Measurements from ENCODE around the gene COMMD4.
"Not testable (repeated sequence)": the region's sequence is repeated elsewhere in the genome, so short reads cannot be mapped to it uniquely, and the experiment has no call there.

The COMMD4 gene

GRCh38 chr15:75368689-75369239 is 32.9 kb downstream of the COMMD4 start:
- TF ChIP-seq CTCF (IDR thresholded peaks at IDR 0.05; ENCODE audit: low read depth, low read length, missing control alignments) = no peak
- DNase-seq (ENCODE audit: low read depth) = no peak
- peak overlapping the region; percentile 72 for H3K4me3 ChIP-seq (ENCODE audit: low read depth, low read length)

- no peak for DNase-seq (ENCODE audit: low read depth)
Observed at GRCh38 chr15:75369897-75370581, 34.2 kb downstream of the COMMD4 start.

GRCh38 chr15:75371486-75371885 is 35.6 kb downstream of the COMMD4 start:
- no peak overlapping the region for H3K4me3 ChIP-seq (ENCODE audit: low read depth, low read length)
- no peak for TF ChIP-seq CTCF (IDR thresholded peaks at IDR 0.05; ENCODE audit: low read depth, low read length, missing control alignments)
- DNase-seq (ENCODE audit: low read depth) = no peak

More at GRCh38 chr15:75369897-75370581, 34.2 kb downstream of the COMMD4 start:
- no peak for TF ChIP-seq CTCF (IDR thresholded peaks at IDR 0.05; ENCODE audit: low read depth, low read length, missing control alignments)
- H3K4me3 ChIP-seq (ENCODE audit: low read depth, low read length) = no peak overlapping the region

- TF ChIP-seq CTCF (IDR thresholded peaks at IDR 0.05; ENCODE audit: low read depth, low read length, missing control alignments) = no peak
- no peak overlapping the region for H3K4me3 ChIP-seq (ENCODE audit: low read depth, low read length)
- no peak for DNase-seq (ENCODE audit: low read depth)
Observed at GRCh38 chr15:75371901-75372688, 36.2 kb downstream of the COMMD4 start.

- H3K4me3 ChIP-seq (ENCODE audit: low read depth, low read length) = no peak overlapping the region
- TF ChIP-seq CTCF (IDR thresholded peaks at IDR 0.05; ENCODE audit: low read depth, low read length, missing control alignments) = no peak
- DNase-seq (ENCODE audit: low read depth) = no peak
Observed at GRCh38 chr15:75380773-75381172, 44.9 kb downstream of the COMMD4 start.

- DNase-seq (ENCODE audit: low read depth); H3K4me3 ChIP-seq (ENCODE audit: low read depth, low read length): not testable (repeated sequence)
Observed at GRCh38 chr15:75383986-75384385, 48.1 kb downstream of the COMMD4 start.
